ENCODE data around the gene EMP2.

Gene EMP2

DNA sequence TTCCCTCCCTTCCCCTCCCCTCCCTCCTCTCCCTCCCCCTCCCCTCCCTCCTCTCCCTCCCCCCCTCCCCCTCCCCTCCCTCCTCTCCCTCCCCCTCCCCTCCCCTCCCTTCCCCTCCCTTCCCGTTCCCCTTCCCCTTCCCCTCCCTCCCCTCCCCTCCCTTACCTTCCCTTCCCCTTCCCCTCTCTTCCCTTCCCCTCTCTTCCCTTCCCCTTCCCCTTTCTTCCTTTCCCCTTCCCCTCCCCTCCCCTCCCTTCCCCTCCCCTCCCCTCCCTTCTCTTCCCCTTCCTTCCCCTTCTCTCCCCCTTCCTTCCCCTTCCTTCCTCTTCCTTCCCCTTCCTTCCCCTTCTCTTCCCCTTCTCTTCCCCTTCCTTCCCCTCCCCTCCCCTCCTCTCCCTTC, 61.1 kb downstream of the EMP2 start:
- TF ChIP-seq CTCF (IDR thresholded peaks at IDR 0.05; ENCODE audit: poor library complexity, severe bottlenecking) = no peak
- Histone ChIP-seq H3K4me3 (ENCODE audit: severe bottlenecking) (no peak overlapping the region), H3K9me3 (ENCODE audit: severe bottlenecking) (no peaks in the 10 kb centered on the region), H3K36me3 (ENCODE audit: low read depth) (no peaks in the 10 kb centered on the region), H3K27me3 (ENCODE audit: insufficient read depth, poor library complexity, severe bottlenecking) (no peaks in the 10 kb centered on the region), H3K27ac (ENCODE audit: poor library complexity, severe bottlenecking) (no peak overlapping the region), H3K4me1 (ENCODE audit: insufficient read depth, poor library complexity, severe bottlenecking) (no peaks in the 10 kb centered on the region)
- DNase-seq (ENCODE audit: low spot score) (no peak), ATAC-seq (ENCODE audit: low read depth) (no peak)

DNA sequence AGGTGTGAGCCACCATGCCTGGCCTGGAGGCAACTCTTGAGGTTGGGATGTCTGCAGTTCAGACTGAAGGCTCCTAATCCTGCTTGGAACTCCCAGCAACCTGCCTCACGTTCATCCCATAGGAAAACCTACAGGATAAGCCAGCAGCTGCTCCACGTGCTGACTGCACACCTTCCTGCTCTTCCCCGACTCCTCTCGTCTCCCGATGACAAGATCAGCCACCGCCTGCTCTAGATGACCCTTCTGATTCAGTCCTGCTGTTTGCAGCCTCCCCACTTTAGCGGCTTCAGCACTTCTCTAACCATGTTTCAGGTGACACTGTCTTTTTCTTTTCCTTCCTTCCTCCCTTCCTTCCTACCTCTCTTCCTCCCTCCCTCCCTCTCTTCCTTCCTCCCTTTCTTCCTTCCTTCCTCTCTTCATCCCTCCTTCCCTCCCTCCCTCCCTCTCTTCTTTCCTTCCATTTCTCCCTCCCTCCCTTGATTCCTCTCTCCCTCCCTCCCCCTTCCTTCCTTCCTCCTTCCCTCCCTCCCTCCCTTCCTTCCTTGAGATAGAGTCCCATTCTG, 61.8 kb downstream of the EMP2 start:
- TF ChIP-seq CTCF (IDR thresholded peaks at IDR 0.05; ENCODE audit: poor library complexity, severe bottlenecking) = no peak
- H3K36me3 ChIP-seq (ENCODE audit: low read depth) = no peaks in the 10 kb centered on the region
- no peak overlapping the region for H3K27ac ChIP-seq (ENCODE audit: poor library complexity, severe bottlenecking)
- no peak overlapping the region for H3K4me3 ChIP-seq (ENCODE audit: severe bottlenecking)
- no peaks in the 10 kb centered on the region for H3K9me3 ChIP-seq (ENCODE audit: severe bottlenecking)
- H3K27me3 ChIP-seq (ENCODE audit: insufficient read depth, poor library complexity, severe bottlenecking) = no peaks in the 10 kb centered on the region
- no peak for DNase-seq (ENCODE audit: low spot score)
- ATAC-seq (ENCODE audit: low read depth) = no peak
- H3K4me1 ChIP-seq (ENCODE audit: insufficient read depth, poor library complexity, severe bottlenecking) = no peaks in the 10 kb centered on the region

- H3K9me3 ChIP-seq (ENCODE audit: severe bottlenecking) = no peaks in the 10 kb centered on the region
- no peak for TF ChIP-seq CTCF (IDR thresholded peaks at IDR 0.05; ENCODE audit: poor library complexity, severe bottlenecking)
- no peaks in the 10 kb centered on the region for H3K4me1 ChIP-seq (ENCODE audit: insufficient read depth, poor library complexity, severe bottlenecking)
- no peaks in the 10 kb centered on the region for H3K36me3 ChIP-seq (ENCODE audit: low read depth)
- no peak for DNase-seq (ENCODE audit: low spot score)
- no peak for ATAC-seq (ENCODE audit: low read depth)
- H3K27me3 ChIP-seq (ENCODE audit: insufficient read depth, poor library complexity, severe bottlenecking) = no peaks in the 10 kb centered on the region
- H3K4me3 ChIP-seq (ENCODE audit: severe bottlenecking) = no peak overlapping the region
- H3K27ac ChIP-seq (ENCODE audit: poor library complexity, severe bottlenecking) = no peak overlapping the region
These were observed 62.5 kb downstream of the EMP2 start for GRCh38 chr16:10517868-10518267.

GRCh38 chr16:10514369-10515055, 65.9 kb downstream of the EMP2 start:
- no peaks in the 10 kb centered on the region for H3K27me3 ChIP-seq (ENCODE audit: insufficient read depth, poor library complexity, severe bottlenecking)
- TF ChIP-seq CTCF (IDR thresholded peaks at IDR 0.05; ENCODE audit: poor library complexity, severe bottlenecking) = peak; percentile 83
- DNase-seq (ENCODE audit: low spot score) = no peak
- no peak overlapping the region for H3K4me3 ChIP-seq (ENCODE audit: severe bottlenecking)
- no peaks in the 10 kb centered on the region for H3K4me1 ChIP-seq (ENCODE audit: insufficient read depth, poor library complexity, severe bottlenecking)
- ATAC-seq (ENCODE audit: low read depth) = no peak; the same call in 2 of the 3 replicates
- H3K9me3 ChIP-seq (ENCODE audit: severe bottlenecking) = no peaks in the 10 kb centered on the region
- H3K36me3 ChIP-seq (ENCODE audit: low read depth) = no peaks in the 10 kb centered on the region
- no peak overlapping the region for H3K27ac ChIP-seq (ENCODE audit: poor library complexity, severe bottlenecking)

- DNase-seq (ENCODE audit: low spot score) (no peak), ATAC-seq (ENCODE audit: low read depth) (peak; percentile 32; the same call in 1 of the 3 replicates)
- no peak for TF ChIP-seq CTCF (IDR thresholded peaks at IDR 0.05; ENCODE audit: poor library complexity, severe bottlenecking)
- no peaks in the 10 kb centered on the region for H3K9me3 ChIP-seq (ENCODE audit: severe bottlenecking)
- H3K36me3 ChIP-seq (ENCODE audit: low read depth) = no peaks in the 10 kb centered on the region
- no peaks in the 10 kb centered on the region for H3K27me3 ChIP-seq (ENCODE audit: insufficient read depth, poor library complexity, severe bottlenecking)
- no peak overlapping the region for H3K4me3 ChIP-seq (ENCODE audit: severe bottlenecking)
- no peak overlapping the region for H3K27ac ChIP-seq (ENCODE audit: poor library complexity, severe bottlenecking)
- no peaks in the 10 kb centered on the region for H3K4me1 ChIP-seq (ENCODE audit: insufficient read depth, poor library complexity, severe bottlenecking)
These were observed 68.6 kb downstream of the EMP2 start for GRCh38 chr16:10511829-10512228.
